Astrocyte of the spinal cord (primary cell): ENCODE measurements around the gene EPHA3.

Experiments
- DNase-seq: peaks from one replicate; pipeline ENCODE4 v3.0.0; 2011; ENCODE audit warnings: low read depth, low spot score
- H3K4me3 ChIP-seq: 2 replicates; pipeline ENCODE4 v1.5.1; 2011; ENCODE audit warnings: low read depth, mild to moderate bottlenecking, low read length, moderate library complexity
- CTCF ChIP-seq: IDR thresholded peaks from 2 replicates; pipeline ENCODE4 v1.5.1; 2012; ENCODE audit warnings: low read depth, mild to moderate bottlenecking, low read length, inconsistent platforms
- in situ Hi-C: cut with HindIII; loops from 2 replicates; pipeline ENCODE4 v1.10.0; 2017; ENCODE audit warnings: low sequenced_read_pairs

EPHA3 gene

DNA sequence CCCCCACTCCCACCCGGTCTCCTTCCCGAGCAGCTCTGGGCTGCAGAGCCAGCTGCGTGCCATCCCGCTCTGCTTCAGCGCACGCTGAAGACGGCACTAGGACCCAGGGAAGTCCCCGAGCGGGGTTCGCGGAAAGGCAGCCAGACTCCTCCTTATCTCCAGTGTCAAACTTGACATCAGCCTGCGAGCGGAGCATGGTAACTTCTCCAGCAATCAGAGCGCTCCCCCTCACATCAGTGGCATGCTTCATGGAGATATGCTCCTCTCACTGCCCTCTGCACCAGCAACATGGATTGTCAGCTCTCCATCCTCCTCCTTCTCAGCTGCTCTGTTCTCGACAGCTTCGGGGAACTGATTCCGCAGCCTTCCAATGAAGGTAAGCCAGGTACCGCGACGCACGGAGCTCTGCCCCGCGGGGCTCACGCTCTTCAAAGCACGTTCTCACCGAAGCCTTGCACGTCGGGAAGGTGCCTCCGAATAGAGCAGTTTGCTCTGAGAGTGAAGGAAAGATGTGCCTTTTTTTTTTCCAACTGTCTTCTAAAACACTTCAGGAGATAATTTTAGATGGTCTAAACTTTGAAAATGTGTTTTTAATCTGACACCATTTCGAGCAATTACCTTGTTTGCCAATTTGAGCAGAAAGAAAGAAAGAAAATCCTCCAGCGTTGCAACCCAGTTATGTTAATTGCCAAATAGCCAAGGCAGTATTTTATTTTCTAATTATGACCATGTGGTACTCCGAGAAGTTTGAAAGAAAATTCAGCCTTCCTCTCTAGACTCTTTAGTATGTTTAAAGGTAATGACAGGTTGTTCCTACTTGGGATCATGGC is at the start of gene EPHA3:
Gene EPHA3 (plus strand): TSS at position 161 of the 830 bp plus-strand sequence. CDS start 128 bp downstream, at position 289.
- in situ Hi-C loops: no loop called here

DNA sequence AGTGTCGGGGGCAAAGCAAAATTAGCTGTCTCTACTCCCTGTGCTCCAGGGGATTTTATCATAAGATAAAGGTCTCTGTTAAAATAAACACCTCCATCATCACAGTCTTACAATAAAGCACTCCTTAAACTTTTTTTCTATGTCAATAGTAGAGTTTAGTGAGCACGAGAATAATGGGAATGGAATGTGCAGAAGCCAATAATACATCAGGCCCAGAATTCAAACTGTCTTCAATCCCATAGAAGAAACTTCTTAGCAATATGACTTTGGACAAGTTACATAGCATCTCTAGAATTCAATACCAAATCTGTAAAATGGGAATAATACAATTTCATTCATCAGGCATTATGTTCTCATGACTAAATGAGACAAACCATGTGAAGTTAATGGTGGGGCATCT is 49.0 kb upstream of the EPHA3 start:
- in situ Hi-C loops: no loop called here
- no peak for TF ChIP-seq CTCF
- peak; percentile 21 for DNase-seq

More for the DNA sequence above, at the start of gene EPHA3:
- peak within 1 kb of the TSS; percentile 63 for H3K4me3 ChIP-seq
- peak; percentile 78 for DNase-seq
- no peak for TF ChIP-seq CTCF

GRCh38 chr3:89059211-89059925 is 48.1 kb upstream of the EPHA3 start:
- in situ Hi-C loops: no loop called here
- no peak overlapping the region for H3K4me3 ChIP-seq
- TF ChIP-seq CTCF: no peak
- DNase-seq: peak; percentile 82

More for the DNA sequence above, 49.0 kb upstream of the EPHA3 start:
- no peak overlapping the region for H3K4me3 ChIP-seq

DNA sequence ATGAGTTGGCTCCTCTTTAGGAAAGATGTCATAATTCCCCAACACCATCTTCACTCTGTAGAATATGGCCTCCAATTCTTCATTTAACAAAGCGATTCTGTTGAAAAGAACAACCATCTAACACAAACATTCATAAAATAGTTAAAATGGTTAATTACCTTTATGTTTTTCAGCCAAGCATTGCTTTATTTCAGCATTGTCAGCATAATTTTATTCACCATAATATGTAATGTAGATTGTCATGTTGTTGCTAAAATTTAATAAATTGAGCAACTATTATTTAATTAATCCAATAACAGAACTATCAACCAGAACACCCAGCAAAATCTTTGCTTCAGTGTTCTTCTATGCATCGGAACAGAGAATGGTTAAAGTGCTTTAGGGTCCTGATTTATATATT is 46.2 kb upstream of the EPHA3 start:
- in situ Hi-C loops: no loop called here
- no peak overlapping the region for H3K4me3 ChIP-seq
- no peak for TF ChIP-seq CTCF
- DNase-seq: no peak

DNA sequence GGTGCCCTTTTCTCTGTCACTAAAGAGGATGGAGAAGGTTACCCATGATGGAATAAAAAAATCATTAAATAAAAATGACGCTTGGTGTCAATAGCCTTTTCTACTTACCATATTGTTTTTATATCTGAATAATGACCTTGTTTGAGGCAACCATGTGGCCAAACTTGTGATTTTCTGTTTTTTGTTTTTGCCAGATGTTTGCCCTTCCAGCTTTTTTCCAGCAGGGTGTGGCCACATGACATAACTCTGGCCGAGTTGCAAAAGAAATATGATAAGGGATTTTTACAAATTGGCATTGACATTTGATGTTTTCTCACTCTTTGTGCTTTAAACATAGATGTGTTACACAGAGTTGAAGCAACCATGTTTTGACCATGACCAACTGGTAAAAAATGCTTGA is 39.7 kb upstream of the EPHA3 start:
- TF ChIP-seq CTCF: no peak
- no peak overlapping the region for H3K4me3 ChIP-seq
- DNase-seq: no peak
- in situ Hi-C loops: no loop called here

DNA sequence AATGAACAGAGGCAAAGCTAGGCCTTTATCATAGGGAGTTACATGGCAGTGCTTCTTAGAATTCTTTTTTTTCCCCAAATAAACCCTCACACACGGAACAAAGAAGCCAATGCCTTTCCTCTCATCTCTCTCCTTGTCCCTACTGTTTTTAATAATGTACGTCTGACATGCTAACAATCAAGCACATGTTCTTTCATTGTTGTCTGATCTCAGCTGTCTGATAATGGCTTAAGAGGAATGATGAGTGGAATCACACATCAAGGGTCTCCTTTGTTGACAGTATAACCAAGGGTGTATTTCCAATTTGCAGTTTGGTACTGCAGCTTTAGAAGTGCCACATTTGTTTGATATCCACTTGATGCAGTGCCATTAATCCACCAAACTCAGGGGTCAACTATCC is 34.8 kb upstream of the EPHA3 start:
- in situ Hi-C loops: no loop called here
- TF ChIP-seq CTCF: no peak
- no peak for DNase-seq
- H3K4me3 ChIP-seq: no peak overlapping the region
